HG03095 (cell line): ENCODE data around the gene NME3.

Experiments
- ATAC-seq: cut with Tn5 transposase; IDR thresholded peaks from one replicate; pipeline ENCODE4 v1.9.1; 2021; ENCODE audit warnings: moderate library complexity; ENCODE audit not compliant: unreplicated experiment

NME3 gene

DNA sequence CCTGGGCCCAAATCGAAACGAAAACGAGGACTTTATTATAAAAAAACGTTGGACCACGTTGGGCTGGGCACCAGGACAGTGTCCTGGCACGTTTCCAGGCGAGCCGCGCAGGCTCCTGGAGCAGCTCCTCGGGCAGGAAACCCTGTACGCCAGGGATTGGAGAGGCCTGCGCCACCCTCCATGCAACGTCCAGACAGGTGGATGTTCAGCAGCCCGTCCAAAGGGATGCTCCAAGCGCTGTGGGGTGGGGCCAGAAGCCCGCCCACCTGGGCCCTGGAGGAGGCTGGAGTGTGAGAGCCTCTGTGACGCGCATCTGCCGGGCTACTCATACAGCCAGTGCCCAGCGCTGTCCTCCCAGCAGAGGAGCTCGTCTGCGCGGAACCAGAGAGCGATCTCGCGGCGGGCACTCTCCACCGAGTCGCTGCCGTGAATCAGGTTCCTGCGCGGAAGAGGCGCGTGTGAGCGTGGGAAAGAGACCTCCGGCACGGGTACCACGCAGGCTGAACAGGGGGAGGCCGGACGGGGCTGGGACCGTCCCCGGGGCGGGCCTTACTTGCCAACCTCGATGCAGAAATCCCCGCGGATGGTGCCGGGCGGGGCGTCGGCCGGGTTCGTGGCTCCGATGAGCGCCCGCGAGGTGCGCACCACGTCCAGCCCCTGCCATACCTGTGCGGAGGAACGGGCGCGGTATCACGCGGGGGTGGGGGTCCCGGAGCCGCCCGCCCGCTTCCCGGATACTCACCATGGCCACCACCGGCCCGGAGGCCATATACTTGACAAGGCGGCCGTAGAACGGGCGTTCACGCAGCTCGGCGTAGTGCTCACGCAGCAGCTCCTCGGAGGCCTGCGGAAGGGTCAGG lies 785 bp downstream of the NME3 start:
- ATAC-seq: no peak

DNA sequence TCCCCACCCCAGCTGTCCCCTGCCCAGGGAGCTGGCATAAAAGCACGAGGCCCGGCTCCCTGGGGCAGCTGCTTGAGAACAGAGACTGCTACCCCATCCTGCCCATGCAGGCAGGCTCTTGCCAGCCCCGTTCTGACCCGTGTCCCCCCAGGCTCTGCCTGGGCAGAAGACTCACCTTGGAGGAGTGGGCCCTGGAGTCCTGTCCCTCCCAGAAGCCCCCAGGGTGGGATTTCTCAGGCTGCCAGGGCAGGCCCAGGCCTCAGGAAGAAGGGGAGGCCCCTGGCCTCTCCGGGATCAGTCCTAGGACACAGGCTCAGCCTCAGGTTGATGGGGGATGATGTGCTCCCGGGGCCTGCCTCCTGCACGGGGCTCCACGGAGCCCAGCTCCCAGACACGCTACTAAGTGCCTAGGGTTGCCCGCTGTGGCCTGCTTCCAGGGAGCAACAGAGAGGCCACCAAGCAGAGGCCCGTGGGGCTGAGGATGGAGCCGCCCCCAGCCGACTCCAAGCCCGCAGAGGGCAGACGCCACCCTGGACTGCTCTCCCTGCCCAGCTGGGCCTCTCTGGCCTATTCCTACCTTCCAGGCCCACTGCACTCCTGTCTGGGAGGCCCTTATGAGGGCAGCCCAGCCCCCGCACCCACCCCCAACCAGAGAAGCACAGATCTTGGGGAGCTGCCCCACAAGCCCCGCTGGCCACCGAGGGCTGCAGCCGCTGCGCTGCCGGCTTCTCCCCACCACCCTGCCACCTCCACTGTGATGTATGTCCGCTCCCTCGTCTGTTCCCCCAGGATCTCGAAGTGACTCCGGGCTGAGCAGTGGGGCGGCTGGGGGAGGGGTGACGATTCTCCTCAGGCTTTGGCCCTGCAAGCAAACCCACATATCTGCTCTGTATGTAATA lies 1.7 kb downstream of the NME3 start:
- no peak for ATAC-seq

DNA sequence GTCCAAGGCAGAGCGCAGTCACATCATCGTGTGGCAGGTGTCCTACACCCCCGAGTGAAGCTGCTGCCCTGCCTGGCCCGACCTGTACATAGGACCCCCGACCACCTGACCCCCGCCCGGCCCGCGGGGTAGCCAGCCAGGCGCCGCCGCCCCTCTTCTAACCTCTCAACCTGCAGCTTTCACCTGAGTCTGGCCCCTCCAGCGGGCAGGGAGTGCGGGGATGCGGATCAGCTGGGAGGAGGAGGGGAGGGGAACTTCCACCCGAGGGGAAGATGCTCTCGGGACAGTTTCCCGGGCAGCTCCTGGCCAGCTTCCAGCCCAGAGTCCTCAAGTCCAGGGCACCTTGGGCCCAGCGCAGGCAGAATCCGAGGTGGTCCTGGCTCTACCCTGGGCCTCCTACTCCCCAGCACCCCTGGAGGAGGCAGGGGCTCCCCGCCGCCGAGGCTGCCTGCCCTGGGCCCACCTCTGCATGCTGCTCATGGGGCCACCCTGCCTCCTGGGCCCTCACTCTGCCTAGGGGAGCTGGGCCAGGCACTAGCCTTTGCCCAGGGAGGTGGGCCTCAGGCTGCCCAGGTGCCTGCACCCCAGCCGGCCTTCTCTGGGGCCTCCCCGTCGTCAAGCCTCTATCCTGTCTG lies 2.5 kb downstream of the NME3 start:
- ATAC-seq: no peak

DNA sequence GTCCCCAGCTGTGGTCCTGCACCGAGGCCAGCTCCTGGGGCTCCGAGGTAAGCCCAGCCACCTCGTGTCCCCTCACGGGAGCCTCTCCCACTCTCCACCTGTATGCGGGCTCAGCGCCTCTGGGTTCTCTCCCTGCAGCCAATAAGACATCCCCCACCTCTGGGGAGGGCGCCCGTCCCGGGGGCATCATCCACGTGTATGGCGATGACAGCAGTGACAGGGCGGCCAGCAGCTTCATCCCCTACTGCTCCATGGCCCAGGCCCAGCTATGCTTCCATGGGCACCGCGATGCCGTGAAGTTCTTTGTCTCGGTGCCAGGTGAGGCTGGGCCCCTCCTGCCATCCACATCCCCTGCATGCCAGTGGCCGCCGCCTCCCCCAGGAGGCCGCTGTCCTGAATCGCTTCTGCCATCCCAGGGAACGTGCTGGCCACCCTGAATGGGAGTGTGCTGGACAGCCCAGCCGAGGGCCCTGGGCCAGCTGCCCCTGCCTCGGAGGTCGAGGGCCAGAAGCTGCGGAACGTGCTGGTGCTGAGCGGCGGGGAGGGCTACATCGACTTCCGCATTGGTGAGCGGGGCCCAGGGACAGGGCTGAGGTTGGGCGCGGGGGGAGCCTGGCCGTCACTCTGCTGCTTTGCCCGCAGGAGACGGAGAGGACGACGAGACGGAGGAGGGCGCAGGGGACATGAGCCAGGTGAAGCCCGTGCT lies 3.1 kb downstream of the NME3 start:
- no peak for ATAC-seq

DNA sequence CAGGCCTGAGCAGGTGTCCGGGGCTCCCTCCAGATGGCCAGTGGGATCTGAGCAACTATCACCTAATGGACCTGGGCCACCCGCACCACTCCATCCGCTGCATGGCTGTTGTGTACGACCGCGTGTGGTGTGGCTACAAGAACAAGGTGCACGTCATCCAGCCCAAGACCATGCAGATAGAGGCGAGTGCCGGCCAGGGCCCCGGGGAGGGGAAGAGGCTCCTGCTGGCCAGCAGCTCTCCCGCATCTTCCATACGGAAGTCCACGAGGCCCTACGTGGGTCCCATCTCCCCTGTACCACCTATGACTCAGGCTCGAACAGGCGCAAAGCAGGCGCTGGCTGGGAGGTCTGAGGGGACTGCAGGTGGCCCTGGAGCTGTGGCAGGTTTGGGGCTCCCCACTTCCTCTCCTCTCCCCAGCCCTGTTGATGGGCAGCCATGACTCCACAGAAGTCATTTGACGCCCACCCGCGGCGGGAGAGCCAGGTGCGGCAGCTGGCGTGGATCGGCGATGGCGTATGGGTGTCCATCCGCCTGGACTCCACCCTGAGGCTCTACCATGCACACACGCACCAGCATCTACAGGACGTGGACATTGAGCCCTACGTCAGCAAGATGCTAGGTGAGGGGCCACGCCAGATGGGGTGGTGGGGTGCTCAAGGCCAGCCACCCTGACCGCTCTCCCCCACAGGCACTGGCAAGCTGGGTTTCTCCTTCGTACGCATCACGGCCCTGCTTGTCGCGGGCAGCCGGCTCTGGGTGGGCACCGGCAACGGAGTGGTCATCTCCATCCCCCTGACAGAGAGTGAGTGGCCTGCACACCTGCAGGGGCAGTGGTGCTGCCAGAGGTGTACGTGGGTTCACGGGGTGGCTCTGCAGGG lies 4.0 kb downstream of the NME3 start:
- ATAC-seq: no peak

DNA sequence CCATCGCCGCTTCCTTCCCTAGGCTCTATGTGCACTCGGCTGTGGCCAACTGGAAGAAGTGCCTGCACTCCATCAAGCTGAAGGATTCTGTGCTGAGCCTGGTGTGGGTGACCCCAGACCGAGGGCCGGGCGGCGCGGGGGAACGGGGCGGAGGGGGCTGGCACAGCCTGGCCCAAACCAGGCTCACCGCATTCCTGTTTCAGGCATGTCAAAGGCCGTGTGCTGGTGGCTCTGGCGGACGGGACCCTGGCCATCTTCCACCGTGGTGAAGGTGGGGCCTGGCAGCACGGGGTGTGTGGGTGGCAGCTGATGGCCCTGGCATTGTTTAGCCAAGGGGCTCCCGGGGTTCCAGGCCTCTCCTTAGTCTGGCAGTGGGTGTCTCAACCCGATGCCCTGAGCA lies 4.6 kb downstream of the NME3 start:
- ATAC-seq: no peak

DNA sequence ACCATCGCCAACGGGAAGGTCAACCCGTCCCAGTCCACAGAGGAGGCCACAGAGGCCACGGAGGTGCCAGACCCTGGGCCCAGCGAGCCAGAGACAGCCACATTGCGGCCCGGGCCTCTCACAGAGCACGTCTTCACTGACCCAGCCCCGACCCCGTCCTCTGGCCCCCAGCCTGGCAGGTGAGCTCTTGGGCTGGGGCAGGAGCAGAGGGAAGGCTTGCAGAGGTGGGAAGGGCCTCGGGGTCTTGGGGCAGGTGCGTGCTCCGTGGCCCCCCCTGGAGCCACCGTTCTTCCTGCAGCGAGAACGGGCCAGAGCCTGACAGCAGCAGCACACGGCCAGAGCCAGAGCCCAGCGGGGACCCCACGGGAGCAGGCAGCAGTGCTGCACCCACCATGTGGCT lies 5.1 kb downstream of the NME3 start:
- no peak for ATAC-seq

DNA sequence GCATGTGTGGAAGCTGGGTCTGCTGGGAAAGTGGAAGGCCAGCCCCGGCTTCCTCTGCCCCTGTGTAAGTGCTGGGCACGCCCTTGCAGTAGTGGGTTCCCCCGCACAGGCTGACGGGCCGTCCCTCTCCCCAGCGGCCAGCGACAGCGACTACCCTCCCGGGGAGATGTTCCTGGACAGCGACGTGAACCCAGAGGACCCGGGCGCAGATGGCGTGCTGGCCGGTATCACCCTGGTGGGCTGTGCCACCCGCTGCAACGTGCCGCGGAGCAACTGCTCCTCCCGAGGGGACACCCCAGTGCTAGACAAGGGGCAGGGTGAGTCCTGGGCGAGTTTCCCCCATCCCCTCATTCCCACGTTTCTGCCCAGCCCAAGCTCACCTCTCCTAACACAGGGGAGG lies 5.5 kb downstream of the NME3 start:
- ATAC-seq: no peak

DNA sequence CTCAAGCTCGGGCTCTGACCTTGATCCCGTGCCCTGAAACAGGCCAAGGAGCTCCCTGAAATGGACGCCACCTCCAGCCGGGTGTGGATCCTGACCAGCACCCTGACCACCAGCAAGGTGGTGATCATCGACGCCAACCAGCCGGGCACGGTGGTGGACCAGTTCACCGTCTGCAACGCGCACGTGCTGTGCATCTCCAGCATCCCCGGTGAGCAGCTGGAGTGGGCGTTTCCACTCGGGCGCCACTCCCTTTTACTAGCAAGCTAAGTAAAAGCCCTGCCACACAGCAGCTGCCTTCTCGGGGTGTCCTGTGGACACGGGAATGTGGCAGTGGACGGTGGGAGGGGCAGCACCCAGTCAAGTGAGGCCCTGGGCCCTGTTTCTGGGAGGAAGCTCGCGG lies 6.4 kb downstream of the NME3 start:
- no peak for ATAC-seq

DNA sequence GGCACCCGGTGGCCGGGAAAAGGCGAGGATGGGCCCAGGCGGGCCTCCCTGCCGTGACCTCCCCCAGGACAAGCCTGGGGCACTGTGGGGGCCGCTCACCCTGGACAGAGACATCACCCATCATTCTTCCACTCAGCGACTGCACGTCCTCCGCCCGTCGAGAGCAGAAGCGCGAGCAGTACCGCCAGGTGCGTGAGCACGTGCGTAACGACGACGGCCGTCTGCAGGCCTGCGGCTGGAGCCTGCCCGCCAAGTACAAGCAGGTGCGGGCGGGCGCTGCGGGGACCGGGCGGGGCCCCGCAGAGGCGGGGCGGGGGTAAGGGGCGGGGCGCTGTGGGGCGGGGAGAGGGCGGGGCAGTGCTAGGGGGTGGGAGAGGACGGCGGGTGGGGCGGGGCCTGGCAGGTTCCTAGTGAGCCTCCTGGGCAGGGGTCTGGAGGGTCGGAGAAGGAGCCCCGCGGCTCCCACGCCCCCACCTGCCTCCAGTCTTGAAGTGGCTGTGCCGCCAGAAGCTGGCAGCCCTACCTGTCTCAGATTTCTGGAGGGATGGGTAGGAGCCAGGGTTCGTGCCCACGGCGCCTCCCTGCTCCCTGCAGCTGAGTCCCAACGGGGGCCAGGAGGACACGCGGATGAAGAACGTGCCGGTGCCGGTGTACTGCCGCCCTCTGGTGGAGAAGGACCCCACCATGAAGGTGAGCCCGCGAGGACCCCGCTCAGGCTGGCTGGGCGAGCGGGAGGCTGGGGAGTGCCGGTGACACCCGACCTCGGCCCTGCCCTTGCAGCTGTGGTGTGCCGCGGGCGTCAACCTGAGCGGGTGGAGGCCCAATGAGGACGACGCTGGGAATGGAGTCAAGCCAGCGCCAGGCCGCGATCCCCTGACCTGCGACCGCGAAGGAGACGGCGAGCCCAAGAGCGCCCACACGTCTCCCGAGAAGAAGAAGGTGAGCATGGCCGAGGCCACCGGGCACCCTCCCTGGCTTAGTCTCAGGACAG lies 7.5 kb downstream of the NME3 start:
- no peak for ATAC-seq

DNA sequence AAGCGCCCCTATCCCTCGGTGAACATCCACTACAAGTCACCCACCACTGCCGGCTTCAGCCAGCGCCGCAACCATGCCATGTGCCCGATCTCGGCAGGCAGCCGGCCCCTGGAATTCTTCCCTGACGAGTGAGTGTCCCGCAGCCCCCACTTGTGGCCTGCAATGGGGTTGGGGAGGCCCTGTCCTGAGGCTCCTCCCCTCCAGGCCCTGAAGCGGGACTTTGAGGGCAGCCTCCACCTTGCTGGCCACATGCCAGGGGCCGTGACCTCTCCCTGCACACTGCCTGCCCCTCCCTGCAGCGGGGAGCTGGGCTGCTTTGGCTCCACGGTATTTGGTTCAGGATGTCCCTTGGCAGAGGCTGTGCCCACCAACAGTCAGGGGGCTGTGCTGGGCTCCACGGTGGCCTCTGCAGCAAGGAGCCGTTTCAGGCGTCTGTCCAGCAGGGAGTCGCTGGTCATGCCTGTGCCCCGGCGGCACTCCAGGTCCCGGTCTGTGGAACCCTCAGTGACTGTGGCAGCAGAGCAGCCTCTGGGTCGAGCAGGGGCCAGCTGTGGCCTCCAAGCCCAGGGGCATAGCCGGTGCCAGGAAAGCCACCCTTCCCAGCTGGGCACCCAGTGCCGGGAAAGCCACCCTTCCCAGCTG lies 8.3 kb downstream of the NME3 start:
- ATAC-seq: no peak

DNA sequence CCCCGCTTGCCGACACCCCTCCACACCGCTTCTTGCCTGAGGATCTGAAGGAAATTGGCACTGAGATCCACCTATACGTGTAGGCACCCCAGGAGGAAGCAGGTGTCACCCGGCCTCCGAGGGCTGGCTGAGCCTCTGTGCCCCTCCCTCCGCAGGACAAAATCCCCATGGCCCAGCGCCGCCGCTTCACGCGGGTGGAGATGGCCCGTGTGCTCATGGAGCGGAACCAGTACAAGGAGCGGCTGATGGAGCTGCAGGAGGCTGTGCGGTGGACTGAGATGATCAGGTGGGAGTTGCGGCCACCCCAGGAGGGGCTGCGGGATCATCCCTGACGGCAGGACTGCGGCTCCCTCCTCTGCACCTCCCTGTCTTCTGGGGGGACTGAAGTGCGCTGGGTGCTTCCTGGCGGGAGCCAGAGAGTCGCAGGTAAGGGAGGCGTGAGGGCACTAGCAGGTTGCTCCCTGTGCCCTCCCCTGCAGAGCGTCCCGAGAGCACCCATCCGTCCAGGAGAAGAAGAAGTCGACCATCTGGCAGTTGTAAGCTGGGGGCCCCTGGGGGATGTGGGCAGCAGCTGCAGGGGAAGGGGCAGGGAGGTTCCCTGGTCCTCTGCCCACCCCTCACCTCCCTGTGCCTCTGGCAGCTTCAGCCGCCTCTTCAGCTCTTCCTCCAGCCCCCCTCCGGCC lies 9.0 kb downstream of the NME3 start:
- ATAC-seq: no peak

DNA sequence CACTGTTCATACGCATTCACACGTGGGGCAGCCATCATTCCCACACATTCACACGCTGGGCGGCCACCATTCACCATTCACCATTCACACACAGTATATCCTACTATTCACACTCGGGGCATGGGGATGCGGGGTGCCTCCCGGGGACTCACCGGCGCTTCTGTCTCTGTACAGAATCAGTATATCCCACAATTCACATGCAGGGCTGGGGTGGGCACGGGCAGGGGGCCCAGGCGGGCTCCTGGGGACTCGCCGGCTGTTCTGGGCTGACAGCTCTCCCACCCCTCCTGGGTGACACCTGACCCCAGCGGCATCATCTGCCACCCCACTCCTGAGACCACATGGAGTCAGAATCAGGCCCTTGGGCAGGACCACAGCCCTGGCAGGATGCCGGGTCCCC lies 9.6 kb downstream of the NME3 start:
- ATAC-seq: no peak

DNA sequence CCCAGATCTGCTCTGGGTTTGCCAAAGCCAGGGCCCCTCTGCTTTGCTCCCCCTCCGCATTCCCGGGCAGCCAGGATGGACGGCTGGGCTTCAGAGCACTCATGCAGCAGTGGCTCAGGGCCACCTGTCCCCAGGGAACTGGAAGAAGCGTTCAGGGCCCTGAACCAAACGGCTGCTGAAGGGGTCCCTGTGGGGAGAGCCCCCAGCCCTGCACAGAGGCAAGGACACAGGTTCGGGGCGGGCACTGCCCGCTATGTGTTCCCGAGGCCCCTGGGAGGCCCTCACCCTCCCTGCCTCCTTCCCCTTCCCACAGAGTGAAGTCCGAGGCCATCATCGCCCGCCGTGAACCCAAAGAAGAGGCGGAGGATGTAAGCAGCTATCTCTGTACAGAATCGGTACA lies 10.4 kb downstream of the NME3 start:
- ATAC-seq: no peak

DNA sequence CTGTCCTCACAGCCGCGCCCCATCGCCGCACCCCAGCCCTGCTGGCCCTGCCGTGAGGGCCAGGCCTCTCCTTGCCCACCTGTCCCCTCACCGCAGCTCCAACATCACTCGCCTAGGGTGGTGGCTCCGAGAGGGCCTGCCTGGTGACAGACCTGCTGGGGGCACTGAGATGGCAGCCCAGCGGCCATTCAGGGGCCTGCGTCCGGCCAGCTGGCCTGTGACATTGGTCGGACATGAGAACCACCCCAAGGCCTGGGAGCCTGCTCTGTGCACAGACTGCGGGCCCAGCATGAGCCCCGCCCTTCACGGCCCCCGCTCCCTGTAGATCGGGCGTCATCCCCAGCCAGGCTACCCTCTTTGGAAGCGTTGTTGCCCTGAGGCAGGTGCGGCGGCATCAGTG lies 11.8 kb downstream of the NME3 start:
- no peak for ATAC-seq

DNA sequence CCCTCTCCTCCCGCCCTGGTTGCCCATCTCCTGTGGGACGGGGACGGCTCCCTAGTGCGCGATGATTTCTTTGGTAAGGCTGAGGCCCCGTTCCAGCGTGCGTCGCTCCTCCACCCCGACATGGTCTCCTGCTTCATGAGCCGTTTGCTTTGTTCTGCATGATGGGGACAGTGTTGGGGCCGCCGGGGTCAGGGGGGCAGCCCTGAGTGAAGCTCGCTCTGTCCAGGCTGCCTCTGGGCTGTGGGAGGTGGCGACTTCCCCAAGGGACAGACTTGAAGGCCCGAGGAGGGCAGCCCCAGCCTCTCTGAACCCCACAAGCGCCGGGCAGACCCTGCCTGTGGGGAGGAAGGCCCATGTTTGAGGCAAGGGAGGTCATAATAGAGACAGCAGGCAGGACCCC lies 12.4 kb downstream of the NME3 start:
- ATAC-seq: no peak

DNA sequence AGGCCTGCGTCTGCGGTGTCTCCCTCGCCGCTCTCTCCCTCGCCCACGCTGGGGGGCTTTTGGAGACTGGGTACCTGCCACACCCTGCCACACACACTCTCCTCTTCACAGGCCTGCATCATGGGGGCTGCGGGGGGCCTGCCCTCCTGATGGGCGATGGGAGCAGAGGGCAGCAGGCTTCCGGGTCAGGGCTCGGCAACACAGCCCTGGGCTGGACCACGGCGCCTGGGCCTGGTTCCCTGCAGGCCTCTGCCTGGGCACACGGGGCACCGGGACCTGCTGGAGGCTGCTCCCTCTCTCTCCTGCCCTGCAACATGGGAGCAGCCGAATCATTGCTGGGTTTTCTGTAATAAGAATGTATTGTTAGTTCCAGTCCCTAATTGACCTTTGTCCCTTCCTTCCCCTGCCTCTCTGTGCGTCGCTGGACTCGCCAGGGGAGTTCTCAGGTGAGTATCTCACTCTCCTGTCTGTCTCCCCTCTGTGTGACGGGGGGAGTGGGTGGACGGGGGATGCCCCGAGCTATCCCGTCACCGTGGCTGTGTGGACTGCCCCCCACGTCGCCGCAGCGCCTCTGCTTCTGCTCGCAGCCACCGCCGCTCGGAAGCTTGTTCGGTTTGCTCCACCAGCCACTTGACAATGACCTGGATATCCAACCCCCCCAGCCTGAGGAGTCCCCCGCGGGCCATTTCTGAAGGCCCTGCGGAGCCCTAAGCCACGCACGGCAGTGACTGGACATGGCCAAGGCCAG lies 13.5 kb downstream of the NME3 start:
- ATAC-seq: no peak
